Ecto neural progenitor cell (in vitro differentiated cells): ENCODE data around the gene SNX9.
"Not testable (repeated sequence)": the region's sequence is repeated elsewhere in the genome, so short reads cannot be mapped to it uniquely, and the experiment has no call there.

ENCODE experiments used
- DNase-seq: peaks from one replicate; pipeline ENCODE4 v3.0.0-alpha.2; 2018; ENCODE audit warnings: low spot score

SNX9 gene

GRCh38 chr6:157887892-157888291, 64.8 kb downstream of the SNX9 start:
- DNase-seq, result no peak

GRCh38 chr6:157891544-157892362, 68.7 kb downstream of the SNX9 start:
- DNase-seq, result no peak

- DNase-seq, result no peak
Observed at GRCh38 chr6:157892363-157892877, 69.4 kb downstream of the SNX9 start.

GRCh38 chr6:157893238-157893637, 70.2 kb downstream of the SNX9 start:
- DNase-seq, result no peak

- DNase-seq, result no peak
Observed at GRCh38 chr6:157895585-157895984, 72.5 kb downstream of the SNX9 start.

GRCh38 chr6:157896932-157897331, 73.9 kb downstream of the SNX9 start:
- DNase-seq, result no peak

- no peak for DNase-seq
Observed at GRCh38 chr6:157898169-157898568, 75.1 kb downstream of the SNX9 start.

GRCh38 chr6:157898640-157899039, 75.6 kb downstream of the SNX9 start:
- DNase-seq, result no peak

- DNase-seq, result not testable (repeated sequence)
Observed at GRCh38 chr6:157900262-157900661, 77.2 kb downstream of the SNX9 start.

- DNase-seq, result not testable (repeated sequence)
Observed at GRCh38 chr6:157900751-157901150, 77.7 kb downstream of the SNX9 start.

- DNase-seq, result no peak
Observed at GRCh38 chr6:157904999-157905398, 82.0 kb downstream of the SNX9 start.

- DNase-seq, result no peak
Observed at GRCh38 chr6:157905590-157906342, 82.7 kb downstream of the SNX9 start.

- no peak for DNase-seq
Observed at GRCh38 chr6:157906537-157907061, 83.6 kb downstream of the SNX9 start.

GRCh38 chr6:157907651-157908050, 84.6 kb downstream of the SNX9 start:
- DNase-seq, result no peak

GRCh38 chr6:157908369-157909281, 85.6 kb downstream of the SNX9 start:
- DNase-seq, result no peak

- DNase-seq, result no peak
Observed at GRCh38 chr6:157909282-157909664, 86.2 kb downstream of the SNX9 start.

- DNase-seq, result no peak
Observed at GRCh38 chr6:157911278-157911677, 88.2 kb downstream of the SNX9 start.

- DNase-seq, result no peak
Observed at GRCh38 chr6:157911786-157912185, 88.7 kb downstream of the SNX9 start.

- DNase-seq, result no peak
Observed at GRCh38 chr6:157912326-157912725, 89.3 kb downstream of the SNX9 start.

GRCh38 chr6:157921685-157922367, 98.8 kb downstream of the SNX9 start:
- no peak for DNase-seq

- DNase-seq, result no peak
Observed at GRCh38 chr6:157925771-157926170, 102.7 kb downstream of the SNX9 start.
